ENCODE results near the gene COL27A1. TPM values are rescaled to one million over a fixed set of nuclear protein-coding genes. Genes with fewer than 3 reads are reported as not detected.

The COL27A1 gene
- total and polyA plus RNA-seq, 5 donors, result 2.6 to 10.3 (median 8.4) TPM

DNA sequence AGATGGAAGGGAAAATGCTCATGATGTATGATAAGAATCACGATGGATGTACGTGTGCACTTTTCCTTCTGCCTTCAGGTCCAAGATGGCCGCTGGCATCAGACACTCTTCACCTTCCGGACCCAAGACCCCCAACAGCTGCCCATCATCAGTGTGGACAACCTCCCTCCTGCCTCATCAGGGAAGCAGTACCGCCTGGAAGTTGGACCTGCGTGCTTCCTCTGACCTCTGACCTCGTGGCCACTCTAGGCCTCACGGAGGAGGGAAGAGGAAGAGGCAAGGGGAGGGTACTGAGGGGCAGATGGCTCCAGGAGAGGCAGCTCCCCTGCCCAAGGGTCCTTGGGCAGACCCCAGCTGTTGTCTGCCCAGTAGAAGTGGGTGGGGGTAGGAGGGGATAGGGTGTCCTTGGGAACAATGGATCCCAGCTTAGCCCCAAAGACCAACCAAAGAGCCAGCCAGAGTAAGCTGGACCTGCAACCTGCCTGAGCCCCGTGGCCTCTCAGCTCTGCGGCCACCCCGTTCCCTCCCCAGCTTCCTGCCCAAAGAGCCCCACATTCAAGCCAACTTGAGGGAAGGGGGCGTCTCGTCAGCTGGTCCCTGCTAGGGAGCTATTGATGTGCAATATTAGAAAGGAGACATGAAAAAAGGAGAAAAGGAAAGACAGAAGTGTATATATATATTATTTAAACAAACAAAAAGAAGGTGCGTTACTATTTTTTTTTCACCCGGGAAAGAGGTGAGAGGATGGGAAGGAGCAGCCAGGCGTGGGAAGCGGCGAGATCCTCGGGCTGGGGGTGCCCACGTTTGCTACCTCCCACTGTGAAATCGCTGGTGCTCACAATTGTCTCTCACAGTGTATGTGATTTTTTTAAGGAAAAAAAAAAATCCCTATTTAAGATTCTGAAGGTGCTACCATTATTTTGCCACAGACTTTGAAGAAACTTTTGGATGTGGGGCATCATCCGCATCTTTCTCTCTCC, 155.4 kb downstream of the COL27A1 start:
- WGBS, result 89% methylated on average over 22 of the region's 22 CpGs
- intact Hi-C loops (cut with DNase I), result no loop called here

DNA sequence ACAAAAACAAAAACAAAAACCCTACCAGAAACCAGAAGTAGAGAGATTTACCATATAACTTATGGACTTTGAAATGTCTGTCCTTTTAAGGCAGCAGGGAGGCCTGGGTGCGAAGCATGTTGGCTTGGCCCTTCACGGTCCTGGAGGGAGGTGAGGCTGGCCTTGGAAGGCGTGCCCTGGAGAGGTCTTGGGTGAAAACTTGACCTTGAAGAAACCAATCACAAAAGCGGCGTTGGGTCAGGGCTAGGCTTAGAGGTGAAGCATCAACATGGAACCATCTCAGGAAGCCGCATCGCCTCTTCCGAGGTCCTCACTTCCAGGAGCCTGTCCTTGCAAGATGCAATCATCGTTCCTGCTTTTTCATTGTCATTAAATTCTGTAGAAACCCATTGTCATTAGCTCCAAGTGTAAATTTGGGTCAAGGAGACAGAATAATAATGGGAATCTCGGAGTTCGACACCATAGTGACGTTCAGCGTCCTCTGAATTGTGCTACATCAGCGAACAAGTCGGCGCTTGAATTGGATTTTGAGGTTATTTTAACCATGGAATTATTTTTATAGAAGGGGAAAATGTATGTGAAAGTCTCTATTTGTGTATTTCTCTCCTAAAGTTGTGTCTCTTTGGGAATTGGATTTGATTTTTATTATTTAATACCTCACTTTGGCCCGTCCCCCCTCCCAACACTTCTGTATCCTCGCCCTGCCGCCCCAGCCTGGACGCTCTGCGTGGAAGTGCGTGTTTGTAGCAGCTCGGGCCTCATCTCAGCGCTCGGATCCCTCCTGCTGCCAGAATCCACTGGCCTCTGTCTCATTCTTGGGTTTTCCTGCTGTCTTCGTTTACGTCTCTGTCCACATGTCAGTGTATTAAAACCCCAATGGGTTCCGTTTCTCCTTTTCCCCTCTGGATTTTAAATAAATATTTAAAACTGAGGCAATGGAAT, 156.5 kb downstream of the COL27A1 start:
- WGBS, result 93% methylated on average over 28 of the region's 28 CpGs
- H3K4me3 ChIP-seq (ENCODE audit: low read length), result no peak overlapping the region
- no peaks in the 10 kb centered on the region for H3K4me1 ChIP-seq (ENCODE audit: control insufficient read depth, insufficient read depth, low read length)
- intact Hi-C loops (cut with DNase I), result no loop called here
- ATAC-seq, result no peak
- H3K27me3 ChIP-seq (ENCODE audit: control insufficient read depth, insufficient read depth), result no peaks in the 10 kb centered on the region
- DNase-seq, result no peak
- H3K9me3 ChIP-seq (ENCODE audit: control insufficient read depth, low read length), result no peaks in the 10 kb centered on the region
- no peak overlapping the region for H3K27ac ChIP-seq (ENCODE audit: low read length)

More for the DNA sequence above, 155.4 kb downstream of the COL27A1 start:
- no peaks in the 10 kb centered on the region for H3K27me3 ChIP-seq (ENCODE audit: control insufficient read depth, insufficient read depth)
- ATAC-seq, result no peak
- no peak for DNase-seq
- H3K9me3 ChIP-seq (ENCODE audit: control insufficient read depth, low read length), result no peaks in the 10 kb centered on the region
- no peaks in the 10 kb centered on the region for H3K4me1 ChIP-seq (ENCODE audit: control insufficient read depth, insufficient read depth, low read length)
- no peak overlapping the region for H3K4me3 ChIP-seq (ENCODE audit: low read length)
- no peak overlapping the region for H3K27ac ChIP-seq (ENCODE audit: low read length)

GRCh38 chr9:114312513-114312875, 157.2 kb downstream of the COL27A1 start:
- Histone ChIP-seq H3K9me3 (ENCODE audit: control insufficient read depth, low read length) (no peaks in the 10 kb centered on the region), H3K27me3 (ENCODE audit: control insufficient read depth, insufficient read depth) (no peaks in the 10 kb centered on the region), H3K4me3 (ENCODE audit: low read length) (no peak overlapping the region), H3K4me1 (ENCODE audit: control insufficient read depth, insufficient read depth, low read length) (no peaks in the 10 kb centered on the region), H3K27ac (ENCODE audit: low read length) (no peak overlapping the region)
- no peak for ATAC-seq
- intact Hi-C loops (cut with DNase I), result no loop called here
- DNase-seq, result no peak
- 74% methylated on average over 8 of the region's 8 CpGs for WGBS

DNA sequence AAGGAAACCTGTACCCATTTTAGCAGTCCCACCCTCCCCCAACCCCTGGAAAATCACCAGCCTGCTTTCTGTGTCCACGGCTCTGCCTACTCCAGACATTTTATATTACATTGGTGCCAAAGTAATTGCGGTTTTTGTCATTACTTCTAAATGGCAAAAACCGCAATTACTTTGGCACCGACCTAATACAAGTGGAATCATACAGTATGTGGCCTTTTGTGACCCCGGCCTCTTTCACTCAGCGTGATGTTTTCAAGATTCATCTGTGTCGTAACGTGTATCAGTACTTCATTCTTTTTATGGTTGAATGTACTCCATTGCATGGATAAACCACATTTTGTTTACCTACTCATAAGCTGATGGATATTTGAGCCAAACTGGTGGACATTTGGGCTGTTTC, 157.8 kb downstream of the COL27A1 start:
- H3K9me3 ChIP-seq (ENCODE audit: control insufficient read depth, low read length), result no peaks in the 10 kb centered on the region
- intact Hi-C loops (cut with DNase I), result no loop called here
- H3K27ac ChIP-seq (ENCODE audit: low read length), result no peak overlapping the region
- no peaks in the 10 kb centered on the region for H3K4me1 ChIP-seq (ENCODE audit: control insufficient read depth, insufficient read depth, low read length)
- 83% methylated on average over 8 of the region's 8 CpGs for WGBS
- H3K4me3 ChIP-seq (ENCODE audit: low read length), result no peak overlapping the region
- H3K27me3 ChIP-seq (ENCODE audit: control insufficient read depth, insufficient read depth), result no peaks in the 10 kb centered on the region
- ATAC-seq (no peak), DNase-seq (no peak)

DNA sequence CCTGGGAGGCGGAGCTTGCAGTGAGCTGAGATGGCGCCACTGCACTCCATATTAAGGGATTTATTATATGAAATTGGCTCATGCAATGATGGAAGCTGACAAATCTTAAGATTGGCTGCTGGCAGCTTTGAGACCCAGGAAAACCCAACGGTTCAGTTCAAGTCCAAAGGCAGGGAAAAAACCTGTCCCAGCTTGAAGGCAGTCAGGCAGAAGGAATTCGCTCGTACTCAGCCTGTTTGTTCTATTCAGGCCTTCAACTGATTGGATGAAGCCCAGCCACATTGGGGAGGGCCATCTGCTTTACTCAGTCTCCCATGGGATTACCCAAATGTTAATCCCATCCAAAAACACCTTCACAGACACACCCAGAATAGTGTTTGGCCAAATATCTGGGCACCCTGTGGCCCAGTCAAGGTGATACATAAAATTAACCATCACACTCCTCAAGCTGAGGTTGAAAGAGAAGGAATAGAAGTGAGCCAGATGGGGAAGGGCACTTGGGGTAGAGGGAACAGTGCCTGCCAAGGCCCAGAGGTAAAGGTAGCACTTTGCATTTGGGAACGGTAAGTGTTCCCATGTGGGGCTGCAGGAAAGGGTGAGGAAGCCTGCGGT, 159.0 kb downstream of the COL27A1 start:
- WGBS, result 81% methylated on average over 7 of the region's 7 CpGs
- H3K4me1 ChIP-seq (ENCODE audit: control insufficient read depth, insufficient read depth, low read length), result no peaks in the 10 kb centered on the region
- H3K9me3 ChIP-seq (ENCODE audit: control insufficient read depth, low read length), result no peaks in the 10 kb centered on the region
- no peak overlapping the region for H3K27ac ChIP-seq (ENCODE audit: low read length)
- DNase-seq (no peak), ATAC-seq (no peak)
- no peak overlapping the region for H3K4me3 ChIP-seq (ENCODE audit: low read length)
- intact Hi-C loops (cut with DNase I), result no loop called here
- no peaks in the 10 kb centered on the region for H3K27me3 ChIP-seq (ENCODE audit: control insufficient read depth, insufficient read depth)

DNA sequence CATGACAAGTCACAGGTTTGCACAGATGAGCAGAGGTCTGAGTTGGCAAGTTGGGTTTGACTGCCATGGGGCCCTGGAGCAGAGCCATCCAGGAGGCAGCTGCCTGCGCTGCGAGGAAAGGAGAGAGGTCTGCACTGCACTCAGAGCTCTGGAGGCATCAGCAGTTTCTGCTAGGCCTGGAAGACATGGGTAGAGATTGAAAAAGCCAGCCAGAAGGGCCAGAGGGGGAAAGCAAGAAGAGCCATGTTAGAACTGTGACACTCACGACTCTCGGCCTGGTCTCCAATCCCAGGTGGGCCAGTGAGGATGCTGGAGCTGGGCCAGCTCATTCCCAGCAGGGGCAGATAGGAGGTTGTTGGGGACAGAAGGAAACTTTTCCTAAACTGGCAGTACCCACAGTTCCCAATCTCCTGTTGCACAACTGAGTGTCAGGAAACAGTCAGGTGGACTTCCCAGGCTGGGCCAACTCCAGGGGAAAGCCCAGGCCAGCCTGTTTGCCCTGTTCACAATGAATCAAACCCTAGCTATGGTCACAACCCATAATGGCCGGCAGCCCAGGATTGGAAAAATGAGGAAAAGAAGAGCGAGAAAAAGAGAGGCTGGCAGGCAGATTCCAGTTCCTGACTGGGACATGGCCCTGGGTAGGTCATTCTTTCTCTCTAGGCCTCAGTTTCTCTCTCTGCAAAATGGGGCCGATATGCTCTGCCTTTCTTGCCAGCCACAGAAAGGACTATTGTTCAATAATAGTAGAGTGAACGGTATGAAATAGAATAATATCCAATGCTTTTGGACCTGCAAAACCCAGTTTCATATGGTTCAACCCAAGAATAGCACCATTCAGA, 159.8 kb downstream of the COL27A1 start:
- Histone ChIP-seq H3K4me1 (ENCODE audit: control insufficient read depth, insufficient read depth, low read length) (no peaks in the 10 kb centered on the region), H3K9me3 (ENCODE audit: control insufficient read depth, low read length) (no peaks in the 10 kb centered on the region), H3K27ac (ENCODE audit: low read length) (no peak overlapping the region), H3K4me3 (ENCODE audit: low read length) (no peak overlapping the region), H3K27me3 (ENCODE audit: control insufficient read depth, insufficient read depth) (no peaks in the 10 kb centered on the region)
- intact Hi-C loops (cut with DNase I), result no loop called here
- ATAC-seq (no peak), DNase-seq (no peak)
- 79% methylated on average over 8 of the region's 8 CpGs for WGBS

- H3K4me1 ChIP-seq (ENCODE audit: control insufficient read depth, insufficient read depth, low read length), result no peaks in the 10 kb centered on the region
- H3K9me3 ChIP-seq (ENCODE audit: control insufficient read depth, low read length), result no peaks in the 10 kb centered on the region
- no peak overlapping the region for H3K27ac ChIP-seq (ENCODE audit: low read length)
- intact Hi-C loops (cut with DNase I), result no loop called here
- no peak overlapping the region for H3K4me3 ChIP-seq (ENCODE audit: low read length)
- DNase-seq, result no peak
- no peak for ATAC-seq
- no peaks in the 10 kb centered on the region for H3K27me3 ChIP-seq (ENCODE audit: control insufficient read depth, insufficient read depth)
- 75% methylated on average over 8 of the region's 8 CpGs for WGBS
These were observed 160.5 kb downstream of the COL27A1 start for GRCh38 chr9:114315723-114316363.

- Histone ChIP-seq H3K9me3 (ENCODE audit: control insufficient read depth, low read length) (no peaks in the 10 kb centered on the region), H3K27me3 (ENCODE audit: control insufficient read depth, insufficient read depth) (no peaks in the 10 kb centered on the region), H3K27ac (ENCODE audit: low read length) (no peak overlapping the region), H3K4me3 (ENCODE audit: low read length) (no peak overlapping the region), H3K4me1 (ENCODE audit: control insufficient read depth, insufficient read depth, low read length) (no peaks in the 10 kb centered on the region)
- WGBS, result 78% methylated on average over 10 of the region's 10 CpGs
- ATAC-seq, result peak in 1 of 2 donors; percentile 30
- DNase-seq, result no peak
- intact Hi-C loops (cut with DNase I), result no loop called here
These were observed 161.4 kb downstream of the COL27A1 start for GRCh38 chr9:114316605-114317230.

- no peaks in the 10 kb centered on the region for H3K9me3 ChIP-seq (ENCODE audit: control insufficient read depth, low read length)
- WGBS, result 79% methylated on average over 8 of the region's 8 CpGs
- DNase-seq (no peak), ATAC-seq (no peak)
- no peak overlapping the region for H3K27ac ChIP-seq (ENCODE audit: low read length)
- intact Hi-C loops (cut with DNase I), result no loop called here
- H3K4me1 ChIP-seq (ENCODE audit: control insufficient read depth, insufficient read depth, low read length), result no peaks in the 10 kb centered on the region
- H3K27me3 ChIP-seq (ENCODE audit: control insufficient read depth, insufficient read depth), result no peaks in the 10 kb centered on the region
- H3K4me3 ChIP-seq (ENCODE audit: low read length), result no peak overlapping the region
These were observed 162.5 kb downstream of the COL27A1 start for GRCh38 chr9:114317665-114318357.
